Right kidney (tissue), 1 donor: ENCODE measurements around the gene POU6F2.

Experiments used
- DNase-seq: peaks from one replicate; pipeline ENCODE4 v3.0.0-alpha.2; 2016

The POU6F2 gene

GRCh38 chr7:39510864-39511354, 533.2 kb downstream of the POU6F2 start:
- DNase-seq, result no peak

GRCh38 chr7:39515534-39516228, 538.0 kb downstream of the POU6F2 start:
- no peak for DNase-seq

- DNase-seq, result no peak
Measured at GRCh38 chr7:39516498-39516897, 538.8 kb downstream of the POU6F2 start.

DNA sequence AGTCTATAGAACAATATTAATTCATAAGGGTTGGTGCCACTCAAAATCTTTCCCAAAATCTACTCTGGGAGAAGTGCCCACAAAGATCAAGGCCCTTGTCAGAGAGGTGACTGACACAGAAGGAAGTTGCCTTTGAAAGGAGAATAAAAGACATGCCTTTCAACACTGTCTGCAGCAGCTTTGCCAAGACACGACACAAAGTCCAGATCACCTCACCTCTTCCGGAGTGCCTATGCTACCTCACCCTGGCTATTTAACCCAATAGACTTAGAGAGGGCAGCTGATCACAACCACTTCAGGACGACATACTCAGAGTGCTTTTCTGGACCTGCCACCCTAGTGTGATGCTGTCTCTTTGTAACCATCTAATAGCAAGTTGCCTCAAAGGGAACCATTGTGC, 539.5 kb downstream of the POU6F2 start:
- DNase-seq, result no peak
